Stromal cell of bone marrow (primary cell): Measurements from ENCODE around the gene PHC3.

Source experiments
- DNase-seq: peaks from one replicate; pipeline ENCODE4 v3.0.0-alpha.2; 2012; ENCODE audit warnings: low read depth

Gene PHC3

GRCh38 chr3:170078620-170079281 is 102.8 kb downstream of the PHC3 start:
- DNase-seq: no peak

GRCh38 chr3:170077361-170077760 is 104.2 kb downstream of the PHC3 start:
- no peak for DNase-seq

DNA sequence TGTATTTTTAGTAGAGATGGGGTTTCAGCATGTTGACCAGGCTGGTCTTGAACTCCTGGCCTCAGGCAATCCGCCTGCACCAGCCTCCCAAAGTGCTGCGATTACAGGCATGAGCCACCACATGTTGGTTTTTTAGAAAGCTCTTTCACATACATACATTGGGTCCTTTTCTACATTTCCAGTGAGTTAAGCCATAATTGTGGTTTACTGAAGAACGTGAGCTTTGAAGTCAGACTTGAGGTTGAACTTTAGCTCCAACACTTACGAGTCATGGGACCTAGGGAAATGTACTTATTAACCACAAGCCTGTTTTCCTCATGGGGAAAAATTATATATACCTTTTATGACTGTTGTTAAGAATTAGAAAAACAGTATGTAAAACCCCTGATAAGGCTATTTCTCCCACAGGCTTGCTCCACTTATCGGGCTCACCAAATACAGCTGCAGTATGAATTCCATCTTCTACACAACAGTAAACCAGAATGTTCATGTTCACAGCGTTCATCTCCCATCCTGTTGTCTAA is 104.8 kb downstream of the PHC3 start:
- peak; percentile 18 for DNase-seq

DNA sequence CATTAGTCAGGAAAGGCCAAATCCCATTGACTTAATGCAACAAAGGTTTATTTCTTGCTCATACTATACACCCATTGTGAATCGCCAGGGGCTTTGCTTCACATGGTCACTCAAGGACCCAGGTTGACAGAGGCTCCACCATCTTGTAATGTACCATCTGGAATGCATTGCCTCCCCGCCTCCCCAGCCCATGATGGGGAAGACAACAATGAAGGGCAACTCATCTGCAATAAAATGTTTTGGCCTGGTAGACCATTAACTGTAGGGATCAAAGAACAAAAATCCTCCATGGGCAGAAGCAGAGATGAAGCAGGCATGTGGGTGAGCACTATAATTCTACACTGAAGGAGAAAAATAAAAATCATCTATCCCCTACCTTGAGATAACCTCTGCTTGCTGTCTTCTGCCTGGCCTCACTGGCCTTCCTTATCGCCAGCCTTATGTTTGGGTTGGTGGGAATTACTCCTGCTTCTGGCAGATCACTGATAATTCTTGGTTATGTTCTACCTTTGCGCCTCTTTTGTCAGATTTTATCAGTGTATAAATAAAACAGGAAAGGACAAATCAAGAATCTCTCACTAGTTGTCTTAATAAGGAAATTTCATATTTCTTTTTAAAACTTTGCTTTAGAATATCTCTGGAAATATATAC is 106.0 kb downstream of the PHC3 start:
- no peak for DNase-seq

DNA sequence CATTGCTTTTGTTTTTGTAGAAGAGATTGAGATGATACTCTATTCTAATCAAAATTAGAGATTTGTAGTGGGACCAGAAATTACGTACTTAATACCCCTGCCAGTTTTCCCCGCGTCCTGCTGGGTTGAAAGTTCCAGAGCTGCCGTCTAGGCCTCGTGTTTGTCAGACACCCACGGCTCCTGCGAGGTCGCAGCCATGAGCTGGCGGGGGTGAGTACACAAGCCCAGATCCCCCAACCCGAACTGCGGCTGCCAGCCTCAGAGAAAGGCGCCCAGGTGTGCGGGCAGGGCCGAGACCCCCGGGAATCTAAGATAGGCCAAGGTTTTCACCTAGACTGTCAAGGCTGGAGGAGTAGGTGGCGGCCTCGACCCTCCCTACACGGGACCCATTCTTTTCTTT is 117.4 kb downstream of the PHC3 start:
- DNase-seq: no peak

DNA sequence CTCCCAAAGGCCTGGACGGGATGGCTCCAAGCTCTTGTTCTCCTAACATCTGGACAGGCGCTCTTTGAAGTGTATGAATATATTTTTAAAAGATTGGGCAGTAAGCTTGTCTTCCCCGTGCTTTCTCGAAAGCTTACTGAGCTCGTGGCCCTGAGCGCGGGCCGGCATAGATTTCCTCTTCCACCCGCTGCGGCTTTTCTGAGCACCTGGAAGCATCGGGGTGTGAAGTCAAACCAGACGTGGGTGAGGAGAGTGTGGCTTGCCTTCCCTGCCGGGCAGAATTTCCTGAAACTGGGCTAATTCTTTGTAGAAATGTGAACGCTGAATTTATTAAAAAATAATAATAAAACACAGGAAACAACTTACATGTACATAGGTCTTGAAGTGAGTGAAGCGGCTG is 117.8 kb downstream of the PHC3 start:
- DNase-seq: no peak

DNA sequence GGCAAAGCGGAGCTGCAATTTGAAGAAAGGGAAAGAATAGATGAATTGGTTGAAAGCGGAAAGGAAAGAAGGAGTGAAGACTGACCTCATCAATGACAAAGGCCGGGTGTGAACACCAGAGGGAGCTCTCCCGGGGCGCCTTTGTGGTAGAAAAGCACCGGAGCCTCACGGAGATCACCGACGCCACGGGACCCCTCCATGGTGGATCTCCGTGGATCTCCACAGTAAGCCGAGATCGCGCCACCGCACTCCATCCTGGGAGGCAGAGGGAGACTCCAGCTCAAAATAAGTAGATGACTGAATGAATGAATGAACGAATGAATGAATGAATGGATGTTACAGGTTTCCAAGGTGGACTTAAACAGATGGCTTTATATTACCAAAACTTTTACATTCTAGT is 118.8 kb downstream of the PHC3 start:
- DNase-seq: no peak

GRCh38 chr3:170062068-170062467 is 119.5 kb downstream of the PHC3 start:
- DNase-seq: no peak

- no peak for DNase-seq
Observed at GRCh38 chr3:170059447-170059846, 122.1 kb downstream of the PHC3 start.

DNA sequence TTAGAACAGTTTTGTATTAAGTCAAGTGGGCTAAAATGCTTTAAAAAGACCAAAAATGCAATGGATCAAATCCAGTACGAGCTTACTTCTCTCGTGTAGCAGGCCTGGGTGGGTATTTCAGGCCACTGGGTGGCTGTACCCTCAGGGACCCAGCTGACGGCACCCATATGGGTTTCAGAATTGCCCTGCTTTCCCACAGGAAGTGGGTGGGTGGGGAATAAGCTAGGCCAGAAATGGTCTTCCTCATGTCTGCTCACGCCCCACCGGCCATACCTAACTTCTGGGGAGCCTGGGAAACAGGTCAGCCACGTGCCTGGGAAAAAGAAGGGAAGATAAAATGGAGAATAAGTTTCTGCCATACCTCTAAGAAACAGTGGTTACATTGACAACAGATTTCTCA is 123.4 kb downstream of the PHC3 start:
- no peak for DNase-seq

GRCh38 chr3:170057550-170057949 is 124.0 kb downstream of the PHC3 start:
- DNase-seq: no peak

GRCh38 chr3:170056710-170057454 is 124.7 kb downstream of the PHC3 start:
- no peak for DNase-seq

DNA sequence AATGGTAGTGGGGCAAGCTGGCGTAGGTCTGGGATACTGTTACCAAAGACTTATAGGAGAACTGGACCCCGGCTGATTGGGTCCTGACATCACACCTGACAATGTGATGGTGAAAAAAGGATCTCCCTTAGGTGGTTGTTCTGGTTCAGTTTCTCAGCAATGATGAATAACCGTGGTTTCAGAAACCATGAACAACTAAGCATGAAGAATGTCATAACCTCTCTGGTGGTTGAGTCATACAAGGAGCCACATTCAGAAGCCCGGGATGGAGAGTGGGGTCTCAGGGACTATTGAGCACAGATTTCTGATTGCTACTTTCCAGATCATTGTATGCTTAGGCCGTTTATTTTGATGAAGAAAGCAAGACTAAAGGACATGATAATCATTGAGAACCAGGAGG is 126.3 kb downstream of the PHC3 start:
- peak; percentile 22 for DNase-seq

- DNase-seq: no peak
Observed at GRCh38 chr3:170054204-170054603, 127.3 kb downstream of the PHC3 start.

GRCh38 chr3:170052398-170052797 is 129.1 kb downstream of the PHC3 start:
- DNase-seq: no peak

- no peak for DNase-seq
Observed at GRCh38 chr3:170050753-170051152, 130.8 kb downstream of the PHC3 start.

- DNase-seq: peak; percentile 34
Observed at GRCh38 chr3:170049146-170050000, 132.2 kb downstream of the PHC3 start.

DNA sequence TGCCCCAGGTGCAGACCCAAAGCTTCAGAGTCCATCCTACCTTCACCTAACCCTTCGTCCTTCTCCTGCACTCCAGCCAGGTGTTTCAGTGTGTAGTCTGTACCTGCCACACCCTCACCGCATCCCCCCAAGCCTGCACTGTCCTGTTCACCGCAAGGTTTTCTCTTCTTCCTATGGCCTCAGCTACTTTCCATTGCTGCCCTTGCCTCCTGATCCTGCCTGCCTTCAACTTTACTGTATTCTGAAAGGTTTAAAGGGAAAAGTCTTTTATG is 134.5 kb downstream of the PHC3 start:
- DNase-seq: no peak

DNA sequence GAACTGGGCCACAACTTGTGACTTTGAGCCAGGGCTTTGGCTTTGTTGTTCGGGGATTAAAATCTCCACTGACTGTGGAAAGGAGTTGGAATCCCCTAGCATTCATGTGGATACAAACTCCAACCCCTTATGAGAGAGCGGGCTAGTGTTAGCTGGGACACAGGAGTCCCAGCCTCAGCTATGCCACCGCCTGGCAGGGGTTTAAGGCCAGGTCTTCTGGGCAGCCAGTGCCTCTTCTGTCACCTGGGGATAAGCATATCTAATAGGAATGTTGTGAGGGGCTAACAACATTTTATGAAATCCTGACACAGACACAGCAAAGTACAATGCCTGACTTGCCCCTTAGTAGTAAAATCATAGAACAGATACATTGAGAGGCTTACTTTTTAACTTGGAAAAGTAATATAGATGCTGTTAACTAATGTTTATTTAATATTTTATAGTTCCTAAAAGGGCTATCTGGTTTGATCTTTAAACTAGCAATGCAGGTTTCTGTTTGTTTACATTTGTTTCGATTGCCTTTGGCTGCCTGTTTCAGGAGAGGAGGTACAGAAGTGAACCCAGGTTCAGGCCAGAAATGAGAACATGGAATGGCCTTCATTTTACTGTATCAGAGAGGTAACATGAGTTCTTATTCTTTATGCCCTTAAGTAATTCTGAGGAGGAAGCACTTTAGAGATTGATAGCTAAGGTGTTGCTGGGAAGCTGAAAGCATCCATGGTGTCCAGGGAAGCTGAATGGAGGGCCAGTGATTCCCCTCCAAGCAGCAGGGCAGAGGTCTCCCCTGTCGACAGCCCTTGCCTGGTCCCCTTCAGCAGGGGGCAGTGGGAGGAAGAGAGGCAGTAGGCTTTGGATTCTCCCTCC is 135.0 kb downstream of the PHC3 start:
- no peak for DNase-seq

- no peak for DNase-seq
Observed at GRCh38 chr3:170044795-170045244, 136.7 kb downstream of the PHC3 start.

- DNase-seq: no peak
Observed at GRCh38 chr3:170044271-170044670, 137.3 kb downstream of the PHC3 start.
